Measurements from ENCODE around the gene ENTHD1.

The ENTHD1 gene

DNA sequence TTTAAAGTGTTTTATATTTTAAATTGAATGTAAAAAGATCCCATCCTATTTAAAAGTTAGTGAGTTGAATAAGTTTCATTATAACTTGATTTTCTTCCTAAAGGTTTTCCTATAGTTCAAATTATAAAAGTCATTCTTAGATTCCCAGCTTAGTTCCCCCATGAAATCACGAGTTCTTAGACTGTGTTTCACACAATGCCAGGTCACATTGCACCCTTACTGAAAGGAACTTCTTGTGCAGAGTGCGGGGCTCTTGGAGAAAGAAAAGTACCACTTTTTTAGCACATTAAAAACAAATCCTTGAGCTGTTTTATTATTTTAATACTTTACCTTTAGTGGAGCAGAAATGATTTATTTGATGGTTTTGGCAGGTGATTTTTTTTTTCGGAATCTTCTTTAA, 22.9 kb upstream of the ENTHD1 start:
- no peak for DNase-seq
- H3K4me1 ChIP-seq (ENCODE audit: low read length), result no peaks in the 10 kb centered on the region
- no peak overlapping the region for H3K4me3 ChIP-seq (ENCODE audit: low read length)
- H3K9me3 ChIP-seq (replicated peaks; ENCODE audit: insufficient read depth, low read length), result no peaks in the 10 kb centered on the region
- no peak overlapping the region for H3K27ac ChIP-seq (ENCODE audit: low read length)
- H3K27me3 ChIP-seq (replicated peaks; ENCODE audit: insufficient read depth, low read length), result no peaks in the 10 kb centered on the region
- H3K79me2 ChIP-seq (ENCODE audit: low read length), result no peaks in the 10 kb centered on the region
- H3F3A ChIP-seq (ENCODE audit: insufficient read depth, low read length), result no peaks in the 10 kb centered on the region
- H3K36me3 ChIP-seq (replicated peaks; ENCODE audit: insufficient read depth, low read length), result no peaks in the 10 kb centered on the region
- no peak overlapping the region for H3K4me2 ChIP-seq (ENCODE audit: low read depth, low read length)
- no peak overlapping the region for H3K9ac ChIP-seq (ENCODE audit: low read length)
- H3K9me2 ChIP-seq (replicated peaks; ENCODE audit: insufficient read depth, low read length), result no peaks in the 10 kb centered on the region
- TF ChIP-seq EZH2phosphoT487 (IDR thresholded peaks at IDR 0.05; ENCODE audit: low read length) (no peak), EZH2 (optimal IDR thresholded peaks at IDR 0.05; ENCODE audit: low read depth, low read length) (no peak)
- TF ChIP-seq, protein P1, sequence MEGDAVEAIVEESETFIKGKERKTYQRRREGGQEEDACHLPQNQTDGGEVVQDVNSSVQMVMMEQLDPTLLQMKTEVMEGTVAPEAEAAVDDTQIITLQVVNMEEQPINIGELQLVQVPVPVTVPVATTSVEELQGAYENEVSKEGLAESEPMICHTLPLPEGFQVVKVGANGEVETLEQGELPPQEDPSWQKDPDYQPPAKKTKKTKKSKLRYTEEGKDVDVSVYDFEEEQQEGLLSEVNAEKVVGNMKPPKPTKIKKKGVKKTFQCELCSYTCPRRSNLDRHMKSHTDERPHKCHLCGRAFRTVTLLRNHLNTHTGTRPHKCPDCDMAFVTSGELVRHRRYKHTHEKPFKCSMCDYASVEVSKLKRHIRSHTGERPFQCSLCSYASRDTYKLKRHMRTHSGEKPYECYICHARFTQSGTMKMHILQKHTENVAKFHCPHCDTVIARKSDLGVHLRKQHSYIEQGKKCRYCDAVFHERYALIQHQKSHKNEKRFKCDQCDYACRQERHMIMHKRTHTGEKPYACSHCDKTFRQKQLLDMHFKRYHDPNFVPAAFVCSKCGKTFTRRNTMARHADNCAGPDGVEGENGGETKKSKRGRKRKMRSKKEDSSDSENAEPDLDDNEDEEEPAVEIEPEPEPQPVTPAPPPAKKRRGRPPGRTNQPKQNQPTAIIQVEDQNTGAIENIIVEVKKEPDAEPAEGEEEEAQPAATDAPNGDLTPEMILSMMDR (IDR thresholded peaks at IDR 0.05; ENCODE audit: low read length), result no peak
- H4K20me1 ChIP-seq (ENCODE audit: insufficient read depth, low read length), result no peaks in the 10 kb centered on the region
- no peak overlapping the region for H2AFZ ChIP-seq (ENCODE audit: low read length)

DNA sequence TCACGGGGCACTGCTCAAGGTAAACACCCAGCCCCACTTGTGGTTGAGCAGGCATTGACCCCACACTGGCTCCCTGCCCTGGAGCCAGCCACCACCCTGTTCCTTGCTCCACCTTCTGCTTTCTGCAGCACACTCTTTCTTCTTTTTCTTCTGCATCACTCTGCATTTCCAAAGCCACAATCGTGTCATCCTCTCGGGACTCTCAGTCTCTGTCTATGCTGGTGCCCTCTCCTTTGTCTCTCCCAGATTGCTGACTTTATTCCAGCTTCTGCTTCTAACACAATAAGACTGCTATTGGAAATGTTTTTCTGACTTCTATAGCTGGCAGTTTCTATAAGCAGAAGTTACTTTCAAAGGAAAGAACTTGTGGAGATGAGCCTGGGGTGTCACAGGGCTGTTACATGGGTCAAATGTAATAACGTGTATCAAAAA, 21.8 kb upstream of the ENTHD1 start:
- Histone ChIP-seq H3K27me3 (replicated peaks; ENCODE audit: insufficient read depth, low read length) (no peaks in the 10 kb centered on the region), H3K36me3 (replicated peaks; ENCODE audit: insufficient read depth, low read length) (no peaks in the 10 kb centered on the region), H3K9ac (ENCODE audit: low read length) (no peak overlapping the region), H4K20me1 (ENCODE audit: insufficient read depth, low read length) (no peaks in the 10 kb centered on the region), H3K4me2 (ENCODE audit: low read depth, low read length) (no peak overlapping the region), H3K4me1 (ENCODE audit: low read length) (no peaks in the 10 kb centered on the region), H3K79me2 (ENCODE audit: low read length) (no peaks in the 10 kb centered on the region), H3K9me2 (replicated peaks; ENCODE audit: insufficient read depth, low read length) (no peaks in the 10 kb centered on the region), H3K9me3 (replicated peaks; ENCODE audit: insufficient read depth, low read length) (no peaks in the 10 kb centered on the region), H3F3A (ENCODE audit: insufficient read depth, low read length) (no peaks in the 10 kb centered on the region), H2AFZ (ENCODE audit: low read length) (no peak overlapping the region), H3K27ac (ENCODE audit: low read length) (no peak overlapping the region), H3K4me3 (ENCODE audit: low read length) (no peak overlapping the region)
- DNase-seq, result no peak
- TF ChIP-seq, protein P1 (IDR thresholded peaks at IDR 0.05; ENCODE audit: low read length), result no peak
- TF ChIP-seq EZH2phosphoT487 (IDR thresholded peaks at IDR 0.05; ENCODE audit: low read length), result no peak
- no peak for TF ChIP-seq EZH2 (optimal IDR thresholded peaks at IDR 0.05; ENCODE audit: low read depth, low read length)

DNA sequence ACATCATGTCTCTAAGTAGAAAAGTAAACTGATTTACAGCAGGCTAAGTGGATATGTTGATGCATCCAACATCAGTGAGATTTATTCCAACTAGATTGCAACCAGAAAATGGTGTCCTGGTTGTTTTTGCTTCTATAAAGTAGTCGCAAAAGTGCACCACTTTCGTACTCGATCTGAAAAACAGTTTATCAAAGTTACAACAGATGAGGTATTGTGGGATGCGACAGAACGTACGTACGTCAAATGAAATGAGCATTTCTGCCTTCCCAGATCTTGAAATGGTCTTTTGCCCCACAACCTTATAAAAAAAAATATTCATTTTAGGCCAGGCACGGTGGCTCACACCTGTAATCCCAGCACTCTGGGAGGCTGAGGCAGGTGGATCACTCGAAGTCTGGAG, 21.0 kb upstream of the ENTHD1 start:
- TF ChIP-seq, protein P1 (IDR thresholded peaks at IDR 0.05; ENCODE audit: low read length), result no peak
- no peak for TF ChIP-seq EZH2phosphoT487 (IDR thresholded peaks at IDR 0.05; ENCODE audit: low read length)
- TF ChIP-seq EZH2 (optimal IDR thresholded peaks at IDR 0.05; ENCODE audit: low read depth, low read length), result no peak
- H3K9me3 ChIP-seq (replicated peaks; ENCODE audit: insufficient read depth, low read length), result no peaks in the 10 kb centered on the region
- H3K4me2 ChIP-seq (ENCODE audit: low read depth, low read length), result no peak overlapping the region
- no peak for DNase-seq
- H3K27ac ChIP-seq (ENCODE audit: low read length), result no peak overlapping the region
- no peaks in the 10 kb centered on the region for H3K4me1 ChIP-seq (ENCODE audit: low read length)
- H3K36me3 ChIP-seq (replicated peaks; ENCODE audit: insufficient read depth, low read length), result no peaks in the 10 kb centered on the region
- no peak overlapping the region for H2AFZ ChIP-seq (ENCODE audit: low read length)
- H3K79me2 ChIP-seq (ENCODE audit: low read length), result no peaks in the 10 kb centered on the region
- H3K9ac ChIP-seq (ENCODE audit: low read length), result no peak overlapping the region
- no peaks in the 10 kb centered on the region for H3K9me2 ChIP-seq (replicated peaks; ENCODE audit: insufficient read depth, low read length)
- H3K27me3 ChIP-seq (replicated peaks; ENCODE audit: insufficient read depth, low read length), result no peaks in the 10 kb centered on the region
- H3K4me3 ChIP-seq (ENCODE audit: low read length), result no peak overlapping the region
- no peaks in the 10 kb centered on the region for H4K20me1 ChIP-seq (ENCODE audit: insufficient read depth, low read length)
- H3F3A ChIP-seq (ENCODE audit: insufficient read depth, low read length), result no peaks in the 10 kb centered on the region
